GM18499 (cell line): ENCODE results near the gene ARHGAP45.

Experiments
- ATAC-seq: cut with Tn5 transposase; IDR thresholded peaks from one replicate; pipeline ENCODE4 v1.9.1; 2021; ENCODE audit warnings: moderate number of reproducible peaks; ENCODE audit not compliant: insufficient read depth, unreplicated experiment

The ARHGAP45 gene

GRCh38 chr19:1068009-1069001, 1.3 kb downstream of the ARHGAP45 start:
- no peak for ATAC-seq

GRCh38 chr19:1069009-1069779, 2.2 kb downstream of the ARHGAP45 start:
- no peak for ATAC-seq

GRCh38 chr19:1070576-1070930, 3.6 kb downstream of the ARHGAP45 start:
- no peak for ATAC-seq

GRCh38 chr19:1070931-1071791, 4.2 kb downstream of the ARHGAP45 start:
- ATAC-seq, result no peak

- no peak for ATAC-seq
These were observed 5.5 kb downstream of the ARHGAP45 start for GRCh38 chr19:1072371-1073015.

GRCh38 chr19:1073063-1073955, 6.3 kb downstream of the ARHGAP45 start:
- no peak for ATAC-seq

- ATAC-seq, result no peak
These were observed 7.1 kb downstream of the ARHGAP45 start for GRCh38 chr19:1073956-1074517.

- ATAC-seq, result no peak
These were observed 7.7 kb downstream of the ARHGAP45 start for GRCh38 chr19:1074544-1075283.

- ATAC-seq, result no peak
These were observed 9.0 kb downstream of the ARHGAP45 start for GRCh38 chr19:1076046-1076386.

- ATAC-seq, result no peak
These were observed 10.0 kb downstream of the ARHGAP45 start for GRCh38 chr19:1076951-1077350.

GRCh38 chr19:1079566-1080111, 12.7 kb downstream of the ARHGAP45 start:
- no peak for ATAC-seq

GRCh38 chr19:1080360-1081161, 13.6 kb downstream of the ARHGAP45 start:
- ATAC-seq, result no peak

GRCh38 chr19:1081301-1082164, 14.6 kb downstream of the ARHGAP45 start:
- no peak for ATAC-seq

- no peak for ATAC-seq
These were observed 15.4 kb downstream of the ARHGAP45 start for GRCh38 chr19:1082165-1082927.
